K562 (cell line): Measurements from ENCODE around the gene PDE1C. TPM values are rescaled to one million over a fixed set of nuclear protein-coding genes. Genes with fewer than 3 reads are reported as not detected.

Experiments
- ATAC-seq: fragments of 200-7000 bp; cut with Tn5 transposase; 3 replicates; pipeline ENCODE4 v1.9.1; 2020; ENCODE audit warnings: moderate library complexity
- BruUV-seq: library from RNA; stranded (reverse); fragments of 400-500 nt; replicated peaks from 2 replicates; lab custom pipeline; 2021; lab: Mats Ljungman, UMichigan
- CTCF ChIA-PET: fragments of 300-600 bp; formaldehyde crosslinking; extraction: SDS; loops from one replicate; lab custom pipeline; 2021; ENCODE audit warnings: low intra/inter-chr PET ratio; lab: Yijun Ruan, JAX
- POLR2A ChIA-PET: fragments of 300-600, 350-650 bp; sonication (Branson Sonifier 250); formaldehyde crosslinking; extraction: SDS; loops from one replicate; lab custom pipeline; 2021; ENCODE audit warnings: antibody characterized with exemption, inconsistent platforms; lab: Yijun Ruan, JAX
- DNase-seq, 4 experiments: peaks; one replicate each; pipeline versions ENCODE4 v3.0.0 to v3.0.0-alpha.2; 2011 to 2018; ENCODE audit warnings: low spot score in 3 of 4, mixed read lengths in 3 of 4; ENCODE audit errors: extremely low read depth in 1 of 4
- FAIRE-seq: peaks from 2 replicates; lab custom pipeline; 2011; peaks lifted over from hg19 to GRCh38; lab: Jason Lieb, UNC
- H2AFZ ChIP-seq: 2 replicates; pipeline ENCODE4 v1.6.0; 2011; ENCODE audit warnings: low read depth, low read length, control low read depth, inconsistent platforms
- H3K27ac ChIP-seq: fragments of 200-600 bp; 3 replicates; pipeline ENCODE4 v1.8.0; 2011; ENCODE audit warnings: low read depth, mild to moderate bottlenecking, control low read depth, inconsistent platforms, low read length, moderate library complexity, mixed read lengths; ENCODE audit errors: extremely low read depth
- H3K27me3 ChIP-seq, 2 experiments: fragments of 300-600 bp in 1 of 2; 2 replicates in 1 of 2; 3 replicates in 1 of 2; pipeline versions ENCODE4 v1.6.0 to v1.8.0; 2011; ENCODE audit warnings: inconsistent platforms in 2 of 2, low read length in 2 of 2, mild to moderate bottlenecking in 1 of 2, mixed read lengths in 1 of 2, moderate library complexity in 1 of 2; ENCODE audit not compliant: control insufficient read depth in 2 of 2, insufficient read depth in 2 of 2
- H3K36me3 ChIP-seq: fragments of 300-600 bp; 3 replicates; pipeline ENCODE4 v1.8.0; 2011; ENCODE audit warnings: mild to moderate bottlenecking, low read length, inconsistent platforms; ENCODE audit not compliant: control insufficient read depth, insufficient read depth
- H3K4me1 ChIP-seq, 2 experiments: fragments of 200-600 bp in 1 of 2; replicated peaks in 1 of 2; 2 replicates in 1 of 2; 3 replicates in 1 of 2; pipeline versions ENCODE4 v1.5.1 to v1.8.0; 2011; ENCODE audit warnings: inconsistent platforms in 2 of 2, low read length in 2 of 2, mild to moderate bottlenecking in 1 of 2, mixed read lengths in 1 of 2, moderate library complexity in 1 of 2; ENCODE audit not compliant: control insufficient read depth in 2 of 2, insufficient read depth in 2 of 2
- H3K4me2 ChIP-seq: 2 replicates; pipeline ENCODE4 v1.6.1; 2011; ENCODE audit warnings: low read length, control low read depth, inconsistent platforms, mixed read lengths; ENCODE audit not compliant: insufficient read depth
- H3K4me3 ChIP-seq: fragments of 200-600 bp; sonication (generic), shearing (Covaris generic); 2 replicates; pipeline ENCODE4 v1.5.1; 2016; ENCODE audit warnings: control low read depth, inconsistent platforms
- H3K79me2 ChIP-seq: fragments of 200-600 bp; 3 replicates; pipeline ENCODE4 v1.8.0; 2011; ENCODE audit warnings: low read length, inconsistent platforms; ENCODE audit not compliant: control insufficient read depth, insufficient read depth
- H3K9ac ChIP-seq, 2 experiments: 2 replicates each; pipeline versions ENCODE4 v1.6.0 to v1.6.1; 2011; ENCODE audit warnings: low read depth in 2 of 2, low read length in 2 of 2, control low read depth in 1 of 2, inconsistent platforms in 1 of 2, mild to moderate bottlenecking in 1 of 2, mixed read lengths in 1 of 2; ENCODE audit not compliant: insufficient read depth in 1 of 2
- H3K9me1 ChIP-seq: one replicate; pipeline ENCODE4 v1.6.0; 2011; ENCODE audit warnings: inconsistent platforms, mild to moderate bottlenecking, low read length, moderate library complexity; ENCODE audit not compliant: control insufficient read depth, insufficient read depth
- H3K9me3 ChIP-seq: replicated peaks from 2 replicates; pipeline ENCODE4 v1.5.1; 2011; ENCODE audit warnings: low read depth, low read length, inconsistent platforms; ENCODE audit not compliant: control insufficient read depth, insufficient read depth
- H4K20me1 ChIP-seq: replicated peaks from 2 replicates; pipeline ENCODE4 v1.6.1; 2011; ENCODE audit warnings: low read length, inconsistent platforms, mixed read lengths; ENCODE audit not compliant: control insufficient read depth, insufficient read depth
- KLF16 ChIP-seq: IDR thresholded peaks from 2 replicates; pipeline ENCODE4 v1.6.1; 2016; ENCODE audit warnings: antibody characterized with exemption
- MCM2 ChIP-seq: fragments of 450-650 bp; IDR thresholded peaks from 2 replicates; pipeline ENCODE4 v1.6.1; 2017; ENCODE audit warnings: low read depth, mild to moderate bottlenecking
- NEUROD1 ChIP-seq: fragments of 150-350 bp; IDR thresholded peaks from 2 replicates; pipeline ENCODE4 v1.6.1; 2014; ENCODE audit warnings: borderline replicate concordance, low read length, low read depth; ENCODE audit not compliant: partially characterized antibody
- NFYB ChIP-seq: IDR thresholded peaks from 2 replicates; pipeline ENCODE4 v1.6.1; 2011; ENCODE audit warnings: mild to moderate bottlenecking, moderate library complexity; ENCODE audit not compliant: insufficient read length; ENCODE audit errors: extremely low read depth
- TARDBP ChIP-seq: fragments of 450-650 bp; IDR thresholded peaks from 2 replicates; pipeline ENCODE4 v1.6.1; 2016
- TOE1 ChIP-seq, 2 experiments: fragments of 450-650 bp in 1 of 2; sonication (generic) in 1 of 2; formaldehyde crosslinking in 1 of 2; IDR thresholded peaks; 2 replicates each; pipeline versions ENCODE4 v1.7.1 to v1.8.0; 2016 to 2022; ENCODE audit warnings: borderline replicate concordance in 2 of 2, mild to moderate bottlenecking in 2 of 2, antibody characterized with exemption in 1 of 2, inconsistent platforms in 1 of 2, low read depth in 1 of 2, missing genetic modification reagents in 1 of 2, moderate library complexity in 1 of 2
- YY1 ChIP-seq, 3 experiments: IDR thresholded peaks; 2 replicates each; pipeline ENCODE4 v1.6.1; 2011; ENCODE audit warnings: low read length in 2 of 3, mild to moderate bottlenecking in 2 of 3, moderate library complexity in 2 of 3, borderline replicate concordance in 1 of 3, control low read depth in 1 of 3, low read depth in 1 of 3; ENCODE audit not compliant: insufficient read depth in 3 of 3, insufficient replicate concordance in 2 of 3, control insufficient read depth in 1 of 3, insufficient read length in 1 of 3; ENCODE audit errors: extremely low read depth in 1 of 3
- ZFPM2 ChIP-seq: fragments of 250-450 bp; sonication (Bioruptor Pico); IDR thresholded peaks from 2 replicates; pipeline ENCODE4 v1.5.1; 2022; ENCODE audit warnings: mild to moderate bottlenecking
- ZKSCAN1 ChIP-seq: fragments of 150-350 bp; IDR thresholded peaks from 2 replicates; pipeline ENCODE4 v1.6.1; 2016; ENCODE audit warnings: low read depth, low read length
- ZNF79 ChIP-seq: fragments of 250-450 bp; sonication (Bioruptor Pico); IDR thresholded peaks from 2 replicates; pipeline ENCODE4 v1.4.0; 2020; ENCODE audit warnings: low read depth, mild to moderate bottlenecking, moderate library complexity
- WGBS: fragments of 100-300 bp; shearing (Covaris generic); methylation state at CpG from one replicate; pipeline ENCODE4 v1.1.6; 2016; ENCODE audit warnings: low coverage, mixed read lengths; ENCODE audit not compliant: insufficient coverage; ENCODE audit errors: missing lambda C conversion rate; 5-methylcytosine and 5-hydroxymethylcytosine counted together
- in situ Hi-C: fragments of 300-500 bp; cut with MboI; formaldehyde crosslinking; loops from 4 replicates; pipeline ENCODE4 v1.15.0; 2018; ENCODE audit warnings: inconsistent platforms, mixed read lengths
- intact Hi-C: fragments of 100-400 bp; cut with micrococcal nuclease; formaldehyde crosslinking; loops from 2 replicates; pipeline ENCODE4 v1.14.2; 2022
- polyA plus RNA-seq, 8 experiments: library from polyadenylated mRNA; depleted of rRNA in 4 of 8; stranded (reverse) in 5 of 8; unstranded in 3 of 8; fragments of >200 nt; fragmentation: Nextera tagmentation in 2 of 8; fragmentation: Illumina TruSeq in 1 of 8; extraction: Ambion mirVana in 2 of 8; extraction: Trizol in 1 of 8; gene quantifications; 2 replicates each; pipeline versions ENCODE4 v1.2.1 to v1.2.3, GENCODE V29; 2011 to 2014; ENCODE audit warnings: inconsistent platforms in 1 of 8, missing spikeins in 1 of 8
- total RNA-seq, 7 experiments: library from RNA; depleted of rRNA in 6 of 7; stranded (reverse); fragments of >200 nt in 6 of 7; fragmentation: Illumina TruSeq in 2 of 7; extraction: Trizol in 2 of 7; gene quantifications; 2 replicates each; pipeline versions ENCODE4 v1.2.1 to v1.2.3, GENCODE V29; 2011 to 2021; ENCODE audit warnings: low replicate concordance in 1 of 7
- TF ChIP-seq, protein P1 (sequence below): fragments of 450-650 bp; IDR thresholded peaks from 2 replicates; pipeline ENCODE4 v1.6.1; 2016; ENCODE audit warnings: missing biosample characterization, missing genetic modification characterization
- TF ChIP-seq, protein P2 (sequence below): fragments of 250-450 bp; sonication (Bioruptor Pico); IDR thresholded peaks from 2 replicates; pipeline ENCODE4 v1.4.0; 2020; ENCODE audit warnings: mild to moderate bottlenecking, moderate library complexity
- TF ChIP-seq, protein P3 (sequence below): sonication (generic); formaldehyde crosslinking; IDR thresholded peaks from 2 replicates; pipeline ENCODE4 v1.8.0; 2023; ENCODE audit warnings: mild to moderate bottlenecking, missing genetic modification reagents

The PDE1C gene
- total and polyA plus RNA-seq, 9 of the 15 experiments (the other 6 are each of a cell fraction or from before 2014, with no cell fraction given) = under 0.01 to 0.01 TPM; not detected in 7

DNA sequence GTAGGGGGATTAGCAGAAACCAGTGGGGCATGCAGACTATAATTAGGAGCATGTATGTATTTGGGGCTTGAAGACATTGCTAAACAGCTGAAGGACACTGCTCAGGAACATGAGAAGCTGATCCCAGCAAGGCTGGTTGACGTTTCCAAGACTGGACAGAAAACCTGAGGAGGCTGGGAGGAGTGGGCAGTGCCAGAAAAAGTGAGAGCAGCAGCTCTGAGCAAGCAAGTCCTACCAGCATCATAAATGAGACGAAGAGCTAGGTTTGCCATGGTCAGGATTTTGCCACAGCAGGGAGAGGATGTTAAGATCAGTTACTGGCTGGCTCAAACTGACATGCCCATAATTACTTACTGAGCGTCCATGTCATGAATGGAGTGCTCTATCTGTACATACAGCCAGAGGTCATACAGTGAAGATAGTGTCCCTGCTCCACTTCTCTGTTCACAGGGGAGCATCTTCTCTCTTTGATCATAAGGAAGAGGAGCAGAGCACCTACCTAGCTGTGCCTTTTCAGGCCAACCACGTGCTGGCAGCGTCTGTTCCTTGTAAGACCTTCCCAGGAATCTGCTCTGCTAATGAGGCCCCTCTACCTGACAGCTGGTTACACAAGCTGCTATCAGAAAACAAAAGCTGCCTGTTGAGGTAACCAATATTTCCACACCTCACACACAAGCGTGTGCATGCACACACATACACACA, 44.7 kb downstream of the PDE1C start:
- no peaks in the 10 kb centered on the region for H4K20me1 ChIP-seq
- BruUV-seq = no TSS peak
- ATAC-seq (no peak), DNase-seq (no peak), FAIRE-seq (no peak)
- no peak overlapping the region for H3K4me3 ChIP-seq
- intact Hi-C loops = no loop called here
- H2AFZ ChIP-seq = no peak overlapping the region
- no peaks in the 10 kb centered on the region for H3K27me3 ChIP-seq
- no peak overlapping the region for H3K4me2 ChIP-seq
- ChIA-PET POLR2A (no interaction called here), CTCF (no interaction called here)
- no peak overlapping the region for H3K27ac ChIP-seq
- no peaks in the 10 kb centered on the region for H3K9me1 ChIP-seq
- no peaks in the 10 kb centered on the region for H3K79me2 ChIP-seq
- H3K4me1 ChIP-seq = no peaks in the 10 kb centered on the region
- 4% methylated on average over 6 of the region's 6 CpGs for WGBS
- in situ Hi-C loops = no loop called here
- no peak overlapping the region for H3K9ac ChIP-seq
- no peaks in the 10 kb centered on the region; the same call in 1 of the 2 replicates for H3K9me3 ChIP-seq
- H3K36me3 ChIP-seq = no peaks in the 10 kb centered on the region
- TF ChIP-seq TOE1 (IDR thresholded peaks at IDR 0.05; ENCODE audit: borderline replicate concordance) (no peak), TOE1 (CRISPR knock-in tag; IDR thresholded peaks at IDR 0.05; ENCODE audit: borderline replicate concordance, low read depth) (no peak), KLF16 (no peak), MCM2 (no peak), NFYB (no peak), ZFPM2 (CRISPR knock-in tag) (no peak), ZNF79 (CRISPR knock-in tag) (no peak), YY1 (IDR thresholded peaks at IDR 0.05; ENCODE audit: borderline replicate concordance in 1 of 3, control insufficient read depth in 1 of 3, extremely low read depth in 1 of 3, insufficient read depth in 3 of 3, insufficient read length in 1 of 3, insufficient replicate concordance in 2 of 3, low read depth in 1 of 3, low read length in 2 of 3) (no peak), NEUROD1 (no peak), ZKSCAN1 (no peak), TARDBP (no peak)
- TF ChIP-seq, protein P1, sequence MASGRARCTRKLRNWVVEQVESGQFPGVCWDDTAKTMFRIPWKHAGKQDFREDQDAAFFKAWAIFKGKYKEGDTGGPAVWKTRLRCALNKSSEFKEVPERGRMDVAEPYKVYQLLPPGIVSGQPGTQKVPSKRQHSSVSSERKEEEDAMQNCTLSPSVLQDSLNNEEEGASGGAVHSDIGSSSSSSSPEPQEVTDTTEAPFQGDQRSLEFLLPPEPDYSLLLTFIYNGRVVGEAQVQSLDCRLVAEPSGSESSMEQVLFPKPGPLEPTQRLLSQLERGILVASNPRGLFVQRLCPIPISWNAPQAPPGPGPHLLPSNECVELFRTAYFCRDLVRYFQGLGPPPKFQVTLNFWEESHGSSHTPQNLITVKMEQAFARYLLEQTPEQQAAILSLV (tag) = no peak
- TF ChIP-seq, protein P2, sequence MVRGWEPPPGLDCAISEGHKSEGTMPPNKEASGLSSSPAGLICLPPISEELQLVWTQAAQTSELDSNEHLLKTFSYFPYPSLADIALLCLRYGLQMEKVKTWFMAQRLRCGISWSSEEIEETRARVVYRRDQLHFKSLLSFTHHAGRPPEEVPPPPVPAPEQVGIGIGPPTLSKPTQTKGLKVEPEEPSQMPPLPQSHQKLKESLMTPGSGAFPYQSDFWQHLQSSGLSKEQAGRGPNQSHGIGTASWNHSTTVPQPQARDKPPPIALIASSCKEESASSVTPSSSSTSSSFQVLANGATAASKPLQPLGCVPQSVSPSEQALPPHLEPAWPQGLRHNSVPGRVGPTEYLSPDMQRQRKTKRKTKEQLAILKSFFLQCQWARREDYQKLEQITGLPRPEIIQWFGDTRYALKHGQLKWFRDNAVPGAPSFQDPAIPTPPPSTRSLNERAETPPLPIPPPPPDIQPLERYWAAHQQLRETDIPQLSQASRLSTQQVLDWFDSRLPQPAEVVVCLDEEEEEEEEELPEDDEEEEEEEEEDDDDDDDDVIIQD (CRISPR knock-in tag) = no peak
- TF ChIP-seq, protein P3, sequence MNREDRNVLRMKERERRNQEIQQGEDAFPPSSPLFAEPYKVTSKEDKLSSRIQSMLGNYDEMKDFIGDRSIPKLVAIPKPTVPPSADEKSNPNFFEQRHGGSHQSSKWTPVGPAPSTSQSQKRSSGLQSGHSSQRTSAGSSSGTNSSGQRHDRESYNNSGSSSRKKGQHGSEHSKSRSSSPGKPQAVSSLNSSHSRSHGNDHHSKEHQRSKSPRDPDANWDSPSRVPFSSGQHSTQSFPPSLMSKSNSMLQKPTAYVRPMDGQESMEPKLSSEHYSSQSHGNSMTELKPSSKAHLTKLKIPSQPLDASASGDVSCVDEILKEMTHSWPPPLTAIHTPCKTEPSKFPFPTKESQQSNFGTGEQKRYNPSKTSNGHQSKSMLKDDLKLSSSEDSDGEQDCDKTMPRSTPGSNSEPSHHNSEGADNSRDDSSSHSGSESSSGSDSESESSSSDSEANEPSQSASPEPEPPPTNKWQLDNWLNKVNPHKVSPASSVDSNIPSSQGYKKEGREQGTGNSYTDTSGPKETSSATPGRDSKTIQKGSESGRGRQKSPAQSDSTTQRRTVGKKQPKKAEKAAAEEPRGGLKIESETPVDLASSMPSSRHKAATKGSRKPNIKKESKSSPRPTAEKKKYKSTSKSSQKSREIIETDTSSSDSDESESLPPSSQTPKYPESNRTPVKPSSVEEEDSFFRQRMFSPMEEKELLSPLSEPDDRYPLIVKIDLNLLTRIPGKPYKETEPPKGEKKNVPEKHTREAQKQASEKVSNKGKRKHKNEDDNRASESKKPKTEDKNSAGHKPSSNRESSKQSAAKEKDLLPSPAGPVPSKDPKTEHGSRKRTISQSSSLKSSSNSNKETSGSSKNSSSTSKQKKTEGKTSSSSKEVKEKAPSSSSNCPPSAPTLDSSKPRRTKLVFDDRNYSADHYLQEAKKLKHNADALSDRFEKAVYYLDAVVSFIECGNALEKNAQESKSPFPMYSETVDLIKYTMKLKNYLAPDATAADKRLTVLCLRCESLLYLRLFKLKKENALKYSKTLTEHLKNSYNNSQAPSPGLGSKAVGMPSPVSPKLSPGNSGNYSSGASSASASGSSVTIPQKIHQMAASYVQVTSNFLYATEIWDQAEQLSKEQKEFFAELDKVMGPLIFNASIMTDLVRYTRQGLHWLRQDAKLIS (CRISPR knock-in tag) = no peak
